ENCODE data around the gene TCF4.

The TCF4 gene

DNA sequence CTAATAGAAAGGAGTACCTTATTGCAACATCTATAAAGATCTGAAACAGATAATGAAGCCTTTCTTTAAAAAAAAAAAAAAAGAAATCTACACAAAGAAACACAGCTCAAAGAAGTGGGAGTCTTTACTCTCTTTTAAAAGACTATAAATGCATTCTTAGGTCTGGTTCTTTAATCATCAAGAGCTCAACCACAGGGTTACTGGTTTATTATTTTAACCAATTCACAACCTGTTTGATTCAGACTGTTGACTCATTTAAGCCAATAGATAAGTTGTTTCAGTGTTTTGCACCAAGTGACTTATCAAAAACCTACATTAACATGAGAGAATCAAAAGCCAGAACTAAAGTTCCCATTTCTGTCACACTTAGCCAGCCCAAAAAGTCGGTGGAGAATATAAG, 93.1 kb downstream of the TCF4 start:
- TF ChIP-seq CTCF (IDR thresholded peaks at IDR 0.05; ENCODE audit: low read depth, low read length, missing control alignments), result no peak
- DNase-seq (ENCODE audit: extremely low read depth, low read depth), result no peak

GRCh38 chr18:55494441-55494840, 93.6 kb downstream of the TCF4 start:
- no peak for DNase-seq (ENCODE audit: extremely low read depth, low read depth)
- TF ChIP-seq CTCF (IDR thresholded peaks at IDR 0.05; ENCODE audit: low read depth, low read length, missing control alignments), result no peak
- no peak overlapping the region for H3K4me3 ChIP-seq (replicated peaks; ENCODE audit: low read depth, low read length)

More for the DNA sequence above, 93.1 kb downstream of the TCF4 start:
- no peak overlapping the region for H3K4me3 ChIP-seq (replicated peaks; ENCODE audit: low read depth, low read length)

GRCh38 chr18:55491616-55492015, 96.4 kb downstream of the TCF4 start:
- TF ChIP-seq CTCF (IDR thresholded peaks at IDR 0.05; ENCODE audit: low read depth, low read length, missing control alignments), result no peak
- no peak for DNase-seq (ENCODE audit: extremely low read depth, low read depth)
- no peak overlapping the region for H3K4me3 ChIP-seq (replicated peaks; ENCODE audit: low read depth, low read length)

DNA sequence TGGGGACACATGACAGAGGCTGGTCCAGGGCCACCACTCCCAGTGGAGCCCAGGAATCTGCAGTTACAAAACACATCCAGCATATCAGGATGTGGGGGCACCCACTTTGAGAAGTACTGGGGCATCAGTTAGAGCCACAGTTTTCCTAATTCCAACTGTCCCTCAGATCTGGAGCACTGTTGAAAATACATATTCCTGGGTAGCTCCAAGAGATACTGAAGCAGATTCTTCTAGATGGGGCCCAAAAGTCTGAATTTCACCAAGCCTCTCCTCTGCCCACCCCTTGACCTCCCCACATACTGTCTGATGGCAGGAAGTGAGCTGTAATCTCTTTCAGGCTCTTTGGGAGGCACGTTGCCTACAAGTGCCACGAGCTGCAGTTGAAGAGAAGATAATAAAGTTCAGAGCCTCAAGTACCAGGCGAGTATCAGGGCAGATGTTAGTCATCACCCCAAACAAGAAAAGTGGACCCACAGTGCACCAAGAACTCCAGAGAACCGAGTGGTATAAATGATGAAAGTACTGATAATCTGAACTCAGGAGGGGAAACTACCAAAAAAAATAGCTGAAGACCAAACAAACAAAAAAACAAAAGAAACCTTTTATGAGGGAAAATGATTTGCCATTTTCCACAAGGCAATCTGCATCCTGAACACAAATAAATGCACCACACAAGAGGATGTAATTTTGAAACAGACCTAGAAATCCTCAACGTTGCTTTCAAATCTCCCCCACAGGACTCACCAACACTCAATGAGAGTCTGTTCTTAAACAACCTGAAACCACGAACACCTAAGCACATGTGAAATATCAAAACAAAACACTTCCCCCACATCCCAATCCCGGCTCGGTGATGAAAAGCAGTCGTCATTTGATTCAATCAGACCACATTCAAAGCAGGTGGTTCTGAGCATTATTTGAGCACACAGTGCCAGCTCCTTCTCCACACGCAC, 98.7 kb downstream of the TCF4 start:
- TF ChIP-seq CTCF (IDR thresholded peaks at IDR 0.05; ENCODE audit: low read depth, low read length, missing control alignments), result no peak
- H3K4me3 ChIP-seq (replicated peaks; ENCODE audit: low read depth, low read length), result no peak overlapping the region
- DNase-seq (ENCODE audit: extremely low read depth, low read depth), result peak; percentile 66

DNA sequence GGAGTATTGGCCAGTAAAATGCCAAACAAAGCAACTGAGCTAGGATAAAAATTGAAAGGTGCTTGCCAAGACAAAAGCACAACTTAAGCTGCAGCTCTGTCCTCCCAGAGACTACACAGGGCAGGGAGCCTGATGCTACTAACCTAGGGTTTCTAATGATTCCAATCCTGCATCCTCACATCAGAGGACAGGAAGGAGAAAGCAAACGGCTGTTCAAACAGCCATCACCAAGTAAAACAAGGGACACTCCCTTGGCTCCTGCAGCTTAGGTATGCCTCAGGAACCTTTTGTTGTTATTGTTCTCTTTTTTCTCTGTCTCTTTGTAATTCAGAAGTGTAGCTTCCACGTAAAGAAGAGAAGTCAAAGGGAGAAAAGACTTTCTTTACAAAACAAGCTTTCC, 99.5 kb downstream of the TCF4 start:
- no peak for TF ChIP-seq CTCF (IDR thresholded peaks at IDR 0.05; ENCODE audit: low read depth, low read length, missing control alignments)
- H3K4me3 ChIP-seq (replicated peaks; ENCODE audit: low read depth, low read length), result no peak overlapping the region
- no peak for DNase-seq (ENCODE audit: extremely low read depth, low read depth)

DNA sequence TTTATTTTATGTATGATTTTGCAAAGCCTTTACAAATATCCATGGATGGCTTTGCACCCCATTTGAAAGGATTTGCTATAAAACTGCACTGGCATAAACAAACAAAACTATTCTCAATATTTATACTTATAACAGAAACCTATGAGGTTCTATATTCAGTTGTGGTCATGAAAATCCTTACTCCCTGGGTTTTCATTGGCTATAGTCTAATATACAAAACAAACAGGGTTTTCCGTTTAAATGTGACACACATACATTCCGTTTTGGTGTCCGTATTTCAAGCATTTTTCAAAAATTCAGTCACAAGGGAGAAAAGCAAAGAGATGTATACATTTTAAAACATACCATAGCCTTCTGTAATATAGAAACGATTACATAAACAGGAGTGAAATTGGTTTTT, 100.0 kb downstream of the TCF4 start:
- DNase-seq (ENCODE audit: extremely low read depth, low read depth), result no peak
- TF ChIP-seq CTCF (IDR thresholded peaks at IDR 0.05; ENCODE audit: low read depth, low read length, missing control alignments), result no peak
- no peak overlapping the region for H3K4me3 ChIP-seq (replicated peaks; ENCODE audit: low read depth, low read length)
